GM13976 (cell line): Measurements from ENCODE around the gene RBM5.
"Not testable (repeated sequence)": the region's sequence is repeated elsewhere in the genome, so short reads cannot be mapped to it uniquely, and the experiment has no call there.

ENCODE experiments used
- DNase-seq: peaks from one replicate; pipeline ENCODE4 v3.0.0; 2012; ENCODE audit warnings: low spot score
- in situ Hi-C: fragments of 300-500 bp; cut with MboI; formaldehyde crosslinking; loops from one replicate; pipeline ENCODE4 v1.12.0; 2022; ENCODE audit warnings: low sequenced_read_pairs, mixed read lengths, inconsistent platforms; ENCODE audit not compliant: unreplicated experiment
- TF ChIP-seq, protein P1 (sequence below): IDR thresholded peaks from 2 replicates; pipeline ENCODE4 v1.5.1; 2012; ENCODE audit warnings: borderline replicate concordance, mild to moderate bottlenecking; ENCODE audit not compliant: insufficient read depth; ENCODE audit errors: extremely low read depth, missing control alignments, control extremely low read depth

Gene RBM5

GRCh38 chr3:50078622-50079021 is 10.1 kb upstream of the RBM5 start:
- TF ChIP-seq, protein P1, sequence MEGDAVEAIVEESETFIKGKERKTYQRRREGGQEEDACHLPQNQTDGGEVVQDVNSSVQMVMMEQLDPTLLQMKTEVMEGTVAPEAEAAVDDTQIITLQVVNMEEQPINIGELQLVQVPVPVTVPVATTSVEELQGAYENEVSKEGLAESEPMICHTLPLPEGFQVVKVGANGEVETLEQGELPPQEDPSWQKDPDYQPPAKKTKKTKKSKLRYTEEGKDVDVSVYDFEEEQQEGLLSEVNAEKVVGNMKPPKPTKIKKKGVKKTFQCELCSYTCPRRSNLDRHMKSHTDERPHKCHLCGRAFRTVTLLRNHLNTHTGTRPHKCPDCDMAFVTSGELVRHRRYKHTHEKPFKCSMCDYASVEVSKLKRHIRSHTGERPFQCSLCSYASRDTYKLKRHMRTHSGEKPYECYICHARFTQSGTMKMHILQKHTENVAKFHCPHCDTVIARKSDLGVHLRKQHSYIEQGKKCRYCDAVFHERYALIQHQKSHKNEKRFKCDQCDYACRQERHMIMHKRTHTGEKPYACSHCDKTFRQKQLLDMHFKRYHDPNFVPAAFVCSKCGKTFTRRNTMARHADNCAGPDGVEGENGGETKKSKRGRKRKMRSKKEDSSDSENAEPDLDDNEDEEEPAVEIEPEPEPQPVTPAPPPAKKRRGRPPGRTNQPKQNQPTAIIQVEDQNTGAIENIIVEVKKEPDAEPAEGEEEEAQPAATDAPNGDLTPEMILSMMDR, result no peak
- in situ Hi-C loops, result no loop called here
- no peak for DNase-seq

- in situ Hi-C loops, DNase-seq: not testable (repeated sequence)
Measured at GRCh38 chr3:50084951-50085350, 3.8 kb upstream of the RBM5 start.

GRCh38 chr3:50089609-50089945 is 858 bp downstream of the RBM5 start:
- peak; percentile 40 for DNase-seq
- TF ChIP-seq, protein P1, result no peak
- in situ Hi-C loops, result no loop called here

DNA sequence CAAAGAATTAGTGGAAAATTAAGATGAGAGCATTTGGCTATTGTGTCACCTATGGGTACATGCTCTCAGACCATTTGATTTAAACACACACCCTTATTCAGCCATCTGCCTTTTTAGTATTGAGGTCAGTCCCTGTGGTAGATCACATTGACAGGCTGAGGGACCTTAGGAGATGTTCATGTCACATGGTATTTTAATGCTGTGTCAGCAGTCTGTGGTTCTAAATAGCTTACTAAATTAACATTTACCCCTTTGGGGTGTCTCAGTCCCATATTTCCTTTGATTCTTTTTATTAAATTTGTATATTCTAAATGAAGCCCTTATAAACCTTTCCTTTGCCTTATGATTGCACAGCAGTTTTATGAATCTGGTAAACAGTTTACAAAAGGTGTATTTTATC is 2.3 kb downstream of the RBM5 start:
- no peak for DNase-seq
- in situ Hi-C loops, result no loop called here
- TF ChIP-seq, protein P1, result no peak

- TF ChIP-seq, protein P1, result no peak
- in situ Hi-C loops, result no loop called here
- no peak for DNase-seq
Measured at GRCh38 chr3:50095352-50095998, 6.8 kb downstream of the RBM5 start.

DNA sequence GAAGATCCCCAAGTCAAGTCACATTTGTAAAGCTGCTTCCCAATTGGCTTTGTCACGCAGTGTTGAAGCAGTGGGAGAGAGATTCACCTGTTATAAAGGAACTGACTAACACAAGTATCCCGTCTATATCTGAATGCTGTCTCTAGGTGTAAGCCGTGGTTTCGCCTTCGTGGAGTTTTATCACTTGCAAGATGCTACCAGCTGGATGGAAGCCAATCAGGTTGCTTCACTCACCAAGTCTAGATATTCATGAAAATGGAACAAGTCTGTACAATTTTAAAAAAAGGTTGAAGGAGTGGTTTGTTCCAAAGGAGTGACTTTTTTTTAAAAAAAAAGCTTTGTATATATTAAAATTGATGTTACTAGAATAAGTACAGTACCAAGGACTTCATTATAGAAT is 11.7 kb downstream of the RBM5 start:
- TF ChIP-seq, protein P1, result no peak
- in situ Hi-C loops, result no loop called here
- DNase-seq, result no peak

GRCh38 chr3:50100956-50101845 is 12.5 kb downstream of the RBM5 start:
- in situ Hi-C loops, result no loop called here
- DNase-seq, result no peak
- TF ChIP-seq, protein P1, result no peak
